Bronchial smooth muscle cell (primary cell): ENCODE data around the gene DOC2A. TPM values are rescaled to one million over a fixed set of nuclear protein-coding genes. Genes with fewer than 3 reads are reported as not detected.

Experiments
- total RNA-seq: library from RNA; depleted of rRNA; stranded (reverse); fragments of >200 nt; gene quantifications from 2 replicates; pipeline ENCODE4 v1.2.1, GENCODE V29; 2014

Gene DOC2A
- 0.16 and 0.34 TPM in 2 replicates for total RNA-seq

GRCh38 chr16:30010844-30011713 is at the start of gene DOC2A:
Gene DOC2A, minus strand, starts transcription at chr16:30011027. Its CDS starts 805 bp downstream, at chr16:30010222.

GRCh38 chr16:30030841-30031413 is 20.1 kb upstream of the DOC2A start, which contains the start of gene TLCD3B:
Gene TLCD3B, minus strand, starts transcription at chr16:30031271. Its CDS starts 744 bp downstream, at chr16:30030527.

GRCh38 chr16:30022887-30023286 is 12.1 kb upstream of the DOC2A start, which contains the start of gene C16orf92:
Gene C16orf92, plus strand, starts transcription at chr16:30023198. Its CDS starts 143 bp downstream, at chr16:30023341.

GRCh38 chr16:29995911-29996765 is 14.7 kb downstream of the DOC2A start, which contains the start of gene INO80E:
Gene INO80E, plus strand, starts transcription at chr16:29996241. Its CDS starts 70 bp downstream, at chr16:29996311.

GRCh38 chr16:29995324-29995910 is 15.4 kb downstream of the DOC2A start, which contains the start of gene HIRIP3:
Gene HIRIP3, minus strand, starts transcription at chr16:29995617. Its CDS starts 12 bp downstream, at chr16:29995605.

GRCh38 chr16:29973384-29974246 is 37.2 kb downstream of the DOC2A start, which contains the start of gene TAOK2:
Gene TAOK2, plus strand, starts transcription at chr16:29973868. Its CDS starts 3,905 bp downstream, at chr16:29977773.

GRCh38 chr16:29961479-29962343 is 49.1 kb downstream of the DOC2A start, which contains the start of gene TMEM219:
Gene TMEM219, plus strand, starts transcription at chr16:29962079. Its CDS starts 1,065 bp downstream, at chr16:29963144.

Other genes with a start within 250 kb of the DOC2A start
- gene ZG16, start 232.8 kb downstream of the DOC2A start, total RNA-seq = not detected in 2 replicates
- 6.5 and 14.3 TPM in 2 replicates for gene KIF22, start 220.3 kb downstream of the DOC2A start, total RNA-seq
- 127 and 202 TPM in 2 replicates for gene MAZ, start 204.5 kb downstream of the DOC2A start, total RNA-seq
- gene PRRT2, start 198.8 kb downstream of the DOC2A start, total RNA-seq = 1.9 and 4.4 TPM in 2 replicates
- 12.1 and 12.3 TPM in 2 replicates for gene PAGR1, start 194.9 kb downstream of the DOC2A start, total RNA-seq
- gene MVP, start 190.6 kb downstream of the DOC2A start, total RNA-seq = 549 and 610 TPM in 2 replicates
- gene CDIPT, start 147.8 kb downstream of the DOC2A start, total RNA-seq = 63.4 and 86.9 TPM in 2 replicates
- 5.5 and 7.5 TPM in 2 replicates for gene SEZ6L2, start 111.5 kb downstream of the DOC2A start, total RNA-seq
- gene ASPHD1, start 110.5 kb downstream of the DOC2A start, total RNA-seq = 2.1 and 6.8 TPM in 2 replicates
- gene KCTD13, start 84.8 kb downstream of the DOC2A start, total RNA-seq = 3.9 and 5.0 TPM in 2 replicates
- gene TMEM219, start 48.9 kb downstream of the DOC2A start, total RNA-seq = 57.5 and 67.9 TPM in 2 replicates
- gene TAOK2, start 37.2 kb downstream of the DOC2A start, total RNA-seq = 41.3 and 46.7 TPM in 2 replicates
- 6.6 and 7.6 TPM in 2 replicates for gene HIRIP3, start 15.4 kb downstream of the DOC2A start, total RNA-seq
- gene INO80E, start 14.8 kb downstream of the DOC2A start, total RNA-seq = 11.9 and 13.1 TPM in 2 replicates
- gene C16orf92, start 12.2 kb upstream of the DOC2A start, total RNA-seq = not detected in 2 replicates
- not detected in 2 replicates for gene TLCD3B, start 20.2 kb upstream of the DOC2A start, total RNA-seq
- gene ALDOA, start 54.7 kb upstream of the DOC2A start, total RNA-seq = 263 and 375 TPM in 2 replicates
- 151 and 167 TPM in 2 replicates for gene PPP4C, start 65.0 kb upstream of the DOC2A start, total RNA-seq
- 0.16 and 0.26 TPM in 2 replicates for gene TBX6, start 80.9 kb upstream of the DOC2A start, total RNA-seq
- gene YPEL3, start 85.2 kb upstream of the DOC2A start, total RNA-seq = 7.3 and 12.0 TPM in 2 replicates
- 0.95 and 3.2 TPM in 2 replicates for gene GDPD3, start 102.5 kb upstream of the DOC2A start, total RNA-seq
- gene MAPK3, start 112.2 kb upstream of the DOC2A start, total RNA-seq = 40.4 and 43.2 TPM in 2 replicates
- 0.60 and 0.79 TPM in 2 replicates for gene CORO1A, start 172.6 kb upstream of the DOC2A start, total RNA-seq
- 27.8 and 29.3 TPM in 2 replicates for gene BOLA2B, start 182.6 kb upstream of the DOC2A start, total RNA-seq
- gene SLX1A, start 182.8 kb upstream of the DOC2A start, total RNA-seq = 11.6 and 17.2 TPM in 2 replicates
- 1.3 and 1.7 TPM in 2 replicates for gene SULT1A3, start 188.2 kb upstream of the DOC2A start, total RNA-seq
- gene NPIPB13, start 237.5 kb upstream of the DOC2A start, total RNA-seq = 1.1 and 1.7 TPM in 2 replicates